Ovary (tissue), 9 donors: ENCODE results near the gene ANKRD1. TPM values are rescaled to one million over a fixed set of nuclear protein-coding genes. Genes with fewer than 3 reads are reported as not detected.

Experiments
- DNase-seq, 5 donors: peaks; one replicate each; pipeline ENCODE4 v3.0.0-alpha.2; 2019 to 2020
- H3K27ac ChIP-seq, 2 donors: fragments of 200-600 bp; one replicate each; pipeline versions ENCODE4 v1.5.1 to v1.8.0; 2019 to 2022
- H3K27me3 ChIP-seq: fragments of 200-600 bp; one replicate; pipeline ENCODE4 v1.8.0; 2022
- H3K36me3 ChIP-seq: fragments of 200-600 bp; sonication (generic); one replicate; pipeline ENCODE4 v1.5.1; 2019
- H3K4me1 ChIP-seq: one replicate; pipeline ENCODE4 v1.8.1; 2013; ENCODE audit warnings: mild to moderate bottlenecking, moderate library complexity; ENCODE audit not compliant: insufficient read depth
- H3K4me3 ChIP-seq: fragments of 200-600 bp; sonication (generic); one replicate; pipeline ENCODE4 v1.5.1; 2017
- H3K9me3 ChIP-seq, 2 donors: fragments of 200-600 bp in 1 of 2; sonication (generic) in 1 of 2; one replicate each; pipeline versions ENCODE4 v1.5.1 to v1.8.1; 2013 to 2019; ENCODE audit warnings: mild to moderate bottlenecking in 1 of 2, moderate library complexity in 1 of 2
- CTCF ChIP-seq, 3 donors: fragments of 450-650 bp in 2 of 3; fragments of 200-600 bp in 1 of 3; IDR thresholded peaks; one replicate each; pipeline versions ENCODE4 v1.5.1 to v1.8.0; 2016 to 2022; ENCODE audit warnings: antibody characterized with exemption in 3 of 3, mild to moderate bottlenecking in 1 of 3
- EP300 ChIP-seq: sonication (generic); formaldehyde crosslinking; IDR thresholded peaks from one replicate; pipeline ENCODE4 v1.6.1; 2017; ENCODE audit warnings: antibody characterized with exemption
- POLR2A ChIP-seq: fragments of 450-650 bp; IDR thresholded peaks from one replicate; pipeline ENCODE4 v1.6.1; 2017; ENCODE audit warnings: antibody characterized with exemption, mild to moderate bottlenecking, moderate library complexity
- WGBS, 3 donors: extraction: QIAGEN DNeasy Blood & Tissue Kit in 1 of 3; methylation state at CpG; one replicate each; pipeline versions ENCODE4 v1.1.5 to v1.1.7; 2013 to 2017; 5-methylcytosine and 5-hydroxymethylcytosine counted together
- intact Hi-C, 4 donors: fragments of 100-400 bp; cut with DNase I; formaldehyde crosslinking; loops; one replicate each; pipeline versions ENCODE4 v1.11.0 to v1.15.1; 2022 to 2023
- polyA plus RNA-seq, 2 donors: library from polyadenylated mRNA; stranded (reverse); fragments of 200-250 nt in 1 of 2; fragments of 350-450 nt in 1 of 2; fragmentation: Illumina TruSeq in 1 of 2; extraction: RNeasy Lipid Tissue Mini Kit (QIAGEN cat#74804) in 1 of 2; gene quantifications; one replicate each; pipeline ENCODE4 v1.2.3, GENCODE V29; 2013 to 2014
- total RNA-seq, 7 donors: library from RNA; depleted of rRNA in 2 of 7; stranded (reverse); fragments of >200 nt in 2 of 7; fragmentation: NEBNext Ultra II Directional in 3 of 7; extraction: Animal tissue kit (Norgen Biotek cat#: 25700) in 3 of 7; gene quantifications; one replicate each; pipeline versions ENCODE4 v1.1.0 to v1.2.4, GENCODE V29; 2016 to 2023
- donor health status: DM: no; HTN: no; CAD: no; lungs with moderate emphysema.
- donor health status: DM: no; HTN: no; CAD: no.
- donor health status: Bipolar disorder and iron deficiency.
- donor health status: DM: yes; HTN: yes; CAD: no.
- donor health status: DM: no; HTN: no; CAD: no.
- donor health status: DM: yes; HTN: yes; CAD: no.

ANKRD1 gene
- total and polyA plus RNA-seq, 9 donors, result 0.27 to 0.84 (median 0.36) TPM; not detected in 4

DNA sequence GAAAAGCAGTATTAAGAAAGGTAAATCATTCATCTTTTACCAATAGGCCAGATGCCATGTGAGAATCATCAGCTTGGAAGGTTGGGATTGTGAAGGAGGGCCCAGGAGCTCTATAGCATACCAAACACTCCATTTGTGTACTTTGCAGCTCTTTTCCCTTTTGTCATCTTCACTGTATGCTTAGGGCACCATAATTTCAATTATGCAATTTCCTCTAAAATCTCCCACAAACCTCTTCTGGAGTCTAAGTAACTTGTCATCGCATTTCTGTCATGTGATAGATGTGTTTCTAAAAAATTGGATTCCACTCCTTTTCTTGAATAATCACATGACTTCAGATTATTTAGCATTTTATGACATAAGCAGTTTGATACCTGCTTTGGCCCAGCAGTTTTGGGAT lies 31.3 kb downstream of the ANKRD1 start:
- Histone ChIP-seq H3K27ac (no peak overlapping the region), H3K4me1 (no peaks in the 10 kb centered on the region), H3K27me3 (no peaks in the 10 kb centered on the region), H3K9me3 (no peaks in the 10 kb centered on the region), H3K36me3 (no peaks in the 10 kb centered on the region), H3K4me3 (no peak overlapping the region)
- no peak for DNase-seq
- intact Hi-C loops, result no loop called here
- TF ChIP-seq POLR2A (no peak), CTCF (IDR thresholded peaks at IDR 0.05) (no peak), EP300 (no peak)
- 97 to 100% (median 99%) methylated on average over 1 of the region's 1 CpG for WGBS, 3 donors

- no peak overlapping the region for H3K27ac ChIP-seq
- intact Hi-C loops, result no loop called here
- H3K9me3 ChIP-seq, result no peaks in the 10 kb centered on the region
- WGBS, 3 donors, result 89 to 94% (median 91%) methylated on average over 6 of the region's 6 CpGs
- no peaks in the 10 kb centered on the region for H3K36me3 ChIP-seq
- no peaks in the 10 kb centered on the region for H3K27me3 ChIP-seq
- no peaks in the 10 kb centered on the region for H3K4me1 ChIP-seq
- no peak overlapping the region for H3K4me3 ChIP-seq
- no peak for DNase-seq
- TF ChIP-seq EP300 (no peak), CTCF (IDR thresholded peaks at IDR 0.05) (no peak), POLR2A (no peak)
Observed at GRCh38 chr10:90888387-90888786, 32.5 kb downstream of the ANKRD1 start.

- Histone ChIP-seq H3K4me3 (no peak overlapping the region), H3K9me3 (no peaks in the 10 kb centered on the region), H3K27ac (no peak overlapping the region), H3K27me3 (no peaks in the 10 kb centered on the region), H3K36me3 (no peaks in the 10 kb centered on the region), H3K4me1 (no peaks in the 10 kb centered on the region)
- intact Hi-C loops, result no loop called here
- WGBS, 3 donors, result 82 to 89% (median 84%) methylated on average over 6 of the region's 6 CpGs
- no peak for DNase-seq
- TF ChIP-seq CTCF (IDR thresholded peaks at IDR 0.05), result no peak
- TF ChIP-seq EP300, result no peak
- no peak for TF ChIP-seq POLR2A
Observed at GRCh38 chr10:90887555-90887954, 33.3 kb downstream of the ANKRD1 start.

DNA sequence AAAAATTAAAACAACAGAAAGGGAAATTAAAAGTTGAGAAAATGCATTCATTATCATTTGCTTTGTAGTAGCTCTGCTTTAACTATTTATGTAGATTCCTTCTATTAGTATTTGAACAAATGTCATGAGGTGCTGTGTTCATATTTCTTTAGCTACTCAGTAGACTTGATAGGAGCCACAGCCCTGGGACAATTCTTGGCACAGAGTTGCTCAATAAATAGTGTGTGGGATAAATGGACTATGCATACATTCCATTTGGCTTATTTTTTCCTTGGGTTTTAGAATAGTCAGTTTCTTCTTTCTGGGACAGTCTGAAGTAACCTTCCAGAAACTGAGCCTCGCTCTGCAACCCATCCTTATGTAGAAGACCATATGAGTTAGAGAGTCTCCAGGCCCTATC lies 35.7 kb downstream of the ANKRD1 start:
- Histone ChIP-seq H3K36me3 (no peaks in the 10 kb centered on the region), H3K4me1 (no peaks in the 10 kb centered on the region), H3K27me3 (no peaks in the 10 kb centered on the region), H3K27ac (no peak overlapping the region), H3K9me3 (no peaks in the 10 kb centered on the region), H3K4me3 (no peak overlapping the region)
- TF ChIP-seq EP300 (no peak), POLR2A (no peak), CTCF (IDR thresholded peaks at IDR 0.05) (no peak)
- DNase-seq, result no peak
- intact Hi-C loops, result no loop called here
- 91 to 98% (median 97%) methylated on average over 1 of the region's 1 CpG for WGBS, 3 donors

- no peak overlapping the region for H3K4me3 ChIP-seq
- no peak overlapping the region for H3K27ac ChIP-seq
- no peaks in the 10 kb centered on the region for H3K9me3 ChIP-seq
- DNase-seq, result no peak
- 77 to 95% (median 93%) methylated on average over 3 of the region's 3 CpGs for WGBS, 3 donors
- no peaks in the 10 kb centered on the region for H3K36me3 ChIP-seq
- intact Hi-C loops, result no loop called here
- TF ChIP-seq POLR2A (no peak), CTCF (IDR thresholded peaks at IDR 0.05) (no peak), EP300 (no peak)
- H3K27me3 ChIP-seq, result no peaks in the 10 kb centered on the region
- no peaks in the 10 kb centered on the region for H3K4me1 ChIP-seq
Observed at GRCh38 chr10:90884431-90884830, 36.5 kb downstream of the ANKRD1 start.
